Adrenal gland (tissue), 12 donors: ENCODE measurements around the gene KCNMB4. TPM values are rescaled to one million over a fixed set of nuclear protein-coding genes. Genes with fewer than 3 reads are reported as not detected.

Experiments used
- DNase-seq, 7 donors: peaks; one replicate each; pipeline ENCODE4 v3.0.0-alpha.2; 2019 to 2020
- H3K27ac ChIP-seq, 5 donors: fragments of 200-600 bp; sonication (generic) in 4 of 5; 1 replicate in 3 of 5; 2 replicates in 2 of 5; pipeline versions ENCODE4 v1.5.1 to v1.8.0; 2016 to 2020; ENCODE audit warnings: mild to moderate bottlenecking in 1 of 5
- H3K27me3 ChIP-seq: fragments of 200-600 bp; 2 replicates; pipeline ENCODE4 v1.8.0; 2021
- H3K36me3 ChIP-seq, 2 donors: fragments of 200-600 bp; replicated peaks in 1 of 2; 1 replicate in 1 of 2; 2 replicates in 1 of 2; pipeline versions ENCODE4 v1.5.1 to v1.8.0; 2018 to 2022
- H3K4me1 ChIP-seq, 2 donors: fragments of 200-600 bp; replicated peaks in 1 of 2; 1 replicate in 1 of 2; 2 replicates in 1 of 2; pipeline versions ENCODE4 v1.5.1 to v1.8.0; 2018 to 2021
- H3K4me3 ChIP-seq, 4 donors: fragments of 200-600 bp; sonication (generic) in 3 of 4; one replicate each; pipeline ENCODE4 v1.5.1; 2016 to 2018
- H3K9me3 ChIP-seq, 3 donors: fragments of 200-600 bp; sonication (generic) in 1 of 3; replicated peaks in 1 of 3; 1 replicate in 2 of 3; 2 replicates in 1 of 3; pipeline versions ENCODE4 v1.5.1 to v1.8.0; 2016 to 2021
- CTCF ChIP-seq, 6 experiments: fragments of 450-650 bp in 4 of 6; fragments of 200-600 bp in 2 of 6; sonication (generic) in 1 of 6; IDR thresholded peaks; 1 replicate in 5 of 6; 2 replicates in 1 of 6; pipeline versions ENCODE4 v1.5.1 to v1.8.0; 2016 to 2021; ENCODE audit warnings: antibody characterized with exemption in 6 of 6, mild to moderate bottlenecking in 2 of 6, moderate library complexity in 1 of 6
- POLR2A ChIP-seq, 2 donors: fragments of 450-650 bp; IDR thresholded peaks; one replicate each; pipeline ENCODE4 v1.6.1; 2017; ENCODE audit warnings: antibody characterized with exemption in 2 of 2, mild to moderate bottlenecking in 2 of 2, moderate library complexity in 1 of 2
- WGBS, 4 donors: extraction: QIAGEN DNeasy Blood & Tissue Kit in 2 of 4; methylation state at CpG; one replicate each; pipeline versions ENCODE4 v1.1.5 to v1.1.7; 2013 to 2017; 5-methylcytosine and 5-hydroxymethylcytosine counted together
- intact Hi-C, 2 donors: fragments of 100-400 bp; cut with DNase I; formaldehyde crosslinking; loops; one replicate each; pipeline versions ENCODE4 v1.14.1 to v1.15.0; 2022 to 2023
- polyA plus RNA-seq, 3 donors: library from polyadenylated mRNA; stranded (reverse); fragments of 200-250 nt in 2 of 3; fragments of 350-450 nt in 1 of 3; fragmentation: Illumina TruSeq in 1 of 3; extraction: RNeasy Lipid Tissue Mini Kit (QIAGEN cat#74804) in 1 of 3; gene quantifications; one replicate each; pipeline ENCODE4 v1.2.3, GENCODE V29; 2013 to 2014
- total RNA-seq, 9 donors: library from RNA; depleted of rRNA in 4 of 9; stranded (reverse); fragments of >200 nt in 4 of 9; fragments of 120-200 nt in 1 of 9; fragmentation: NEBNext Ultra II Directional in 1 of 9; extraction: Animal tissue kit (Norgen Biotek cat#: 25700) in 1 of 9; gene quantifications; one replicate each; pipeline versions ENCODE4 v1.1.0 to v1.2.4, GENCODE V29; 2013 to 2023
- donor health status: healthy with polysubstance abuse.
- donor health status: Bipolar disorder and iron deficiency.
- donor health status: DM: yes; HTN: yes; CAD: no.
- donor health status: DM: no; HTN: no; CAD: no.
- donor health status: DM: no; HTN: no; CAD: no.
- donor health status: DM: yes; HTN: yes; CAD: no.

The KCNMB4 gene
- total and polyA plus RNA-seq, 12 donors: 2.2 to 23.3 (median 8.8) TPM

- intact Hi-C loops: no loop called here
- Histone ChIP-seq H3K9me3 (no peaks in the 10 kb centered on the region), H3K4me3 (no peak overlapping the region), H3K27me3 (no peaks in the 10 kb centered on the region), H3K27ac (no peak overlapping the region), H3K36me3 (no peaks in the 10 kb centered on the region), H3K4me1 (no peaks in the 10 kb centered on the region)
- TF ChIP-seq CTCF (IDR thresholded peaks at IDR 0.05) (no peak), POLR2A (IDR thresholded peaks at IDR 0.05) (no peak)
- DNase-seq: no peak
Measured at GRCh38 chr12:70398002-70398401, 31.9 kb downstream of the KCNMB4 start.

GRCh38 chr12:70398862-70399261 lies 32.8 kb downstream of the KCNMB4 start:
- Histone ChIP-seq H3K27ac (no peak overlapping the region), H3K27me3 (no peaks in the 10 kb centered on the region)
- WGBS, 4 donors: 90 to 93% (median 93%) methylated on average over 3 of the region's 3 CpGs

GRCh38 chr12:70399311-70399710 lies 33.2 kb downstream of the KCNMB4 start:
- intact Hi-C loops: no loop called here
- H3K36me3 ChIP-seq: no peaks in the 10 kb centered on the region
- TF ChIP-seq POLR2A (IDR thresholded peaks at IDR 0.05) (no peak), CTCF (IDR thresholded peaks at IDR 0.05) (no peak)
- no peaks in the 10 kb centered on the region for H3K27me3 ChIP-seq
- no peak overlapping the region for H3K27ac ChIP-seq
- H3K4me3 ChIP-seq: no peak overlapping the region
- WGBS, 4 donors: 81 to 96% (median 90%) methylated on average over 6 of the region's 6 CpGs
- no peaks in the 10 kb centered on the region for H3K9me3 ChIP-seq
- DNase-seq: no peak
- H3K4me1 ChIP-seq: no peaks in the 10 kb centered on the region

More at GRCh38 chr12:70398862-70399261, 32.8 kb downstream of the KCNMB4 start:
- Histone ChIP-seq H3K9me3 (no peaks in the 10 kb centered on the region), H3K4me3 (no peak overlapping the region), H3K36me3 (no peaks in the 10 kb centered on the region), H3K4me1 (no peaks in the 10 kb centered on the region)
- TF ChIP-seq POLR2A (IDR thresholded peaks at IDR 0.05): no peak
- no peak for TF ChIP-seq CTCF (IDR thresholded peaks at IDR 0.05)
- intact Hi-C loops: no loop called here
- no peak for DNase-seq

GRCh38 chr12:70400124-70400523 lies 34.0 kb downstream of the KCNMB4 start:
- H3K4me1 ChIP-seq: no peaks in the 10 kb centered on the region
- no peak overlapping the region for H3K4me3 ChIP-seq
- no peak overlapping the region for H3K27ac ChIP-seq
- intact Hi-C loops: no loop called here
- H3K9me3 ChIP-seq: no peaks in the 10 kb centered on the region
- no peak for TF ChIP-seq POLR2A (IDR thresholded peaks at IDR 0.05)
- no peak for TF ChIP-seq CTCF (IDR thresholded peaks at IDR 0.05)
- no peaks in the 10 kb centered on the region for H3K36me3 ChIP-seq
- H3K27me3 ChIP-seq: no peaks in the 10 kb centered on the region
- DNase-seq: no peak
- 75 to 93% (median 90%) methylated on average over 3 of the region's 3 CpGs for WGBS, 4 donors
